Loucy (cell line): ENCODE data around the gene WDR7.

Experiments used
- CTCF ChIP-seq: fragments of 200-600 bp; sonication (generic); conservative IDR thresholded peaks from 2 replicates; pipeline ENCODE4 v1.5.1; 2014; ENCODE audit warnings: mild to moderate bottlenecking, antibody characterized with exemption, low read length
- EZH2phosphoT487 ChIP-seq: fragments of 200-600 bp; IDR thresholded peaks from 2 replicates; pipeline ENCODE4 v1.6.1; 2018; ENCODE audit warnings: antibody characterized with exemption, mild to moderate bottlenecking, moderate library complexity, borderline replicate concordance

- TF ChIP-seq CTCF (no peak), EZH2phosphoT487 (no peak)
Observed at GRCh38 chr18:56910237-56910636, 259.1 kb downstream of the WDR7 start.
